Activated CD4-positive, CD25-positive, alpha-beta regulatory T cell (primary cell): ENCODE results near the gene SUPT5H.

Experiments used
- DNase-seq, 4 experiments: peaks; one replicate each; lab custom pipeline; 2025; lab: John Stamatoyannopoulos, UW

Gene SUPT5H

DNA sequence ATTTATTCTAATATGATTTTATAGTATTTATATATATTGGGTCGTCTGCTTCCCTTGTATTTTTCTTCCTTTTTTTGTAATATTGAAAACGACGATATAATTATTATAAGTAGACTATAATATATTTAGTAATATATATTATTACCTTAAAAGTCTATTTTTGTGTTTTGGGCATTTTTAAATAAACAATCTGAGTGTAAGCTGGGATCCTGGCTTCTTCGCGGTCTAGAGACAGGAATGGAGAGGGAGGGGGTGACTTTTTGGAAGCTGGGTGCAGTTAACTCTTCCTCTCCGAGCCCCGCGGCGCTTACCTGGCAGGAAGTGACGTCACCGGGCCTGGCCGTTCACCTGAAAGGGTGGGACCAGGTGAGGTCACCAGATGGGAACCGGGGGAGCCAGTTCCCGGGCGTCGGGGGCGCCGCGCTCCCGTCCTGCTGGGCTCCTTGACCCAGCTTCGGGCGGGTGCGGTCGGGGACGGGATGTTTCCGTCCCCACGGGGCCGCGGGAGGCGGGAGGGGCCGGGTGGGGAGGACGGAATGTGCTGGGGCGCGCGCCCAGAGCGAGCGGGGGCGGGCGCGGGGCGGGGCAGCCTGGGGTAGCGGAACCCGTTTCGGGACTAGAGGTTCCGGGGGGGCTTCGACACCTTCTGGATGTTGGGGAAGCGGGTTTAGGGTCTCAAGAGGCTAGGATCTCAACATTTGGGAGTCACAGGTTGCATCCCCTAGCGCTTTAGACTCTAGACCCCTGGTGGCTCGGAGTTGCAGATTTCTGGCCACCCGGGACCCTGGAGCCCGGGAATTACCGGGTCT lies 36.0 kb upstream of the SUPT5H start:
- peak; percentile 53 to 75 (median 71) for DNase-seq

- DNase-seq = peak in 3 of 4 experiments; percentile 23 to 53 (median 49)
Measured at GRCh38 chr19:39410017-39410830, 35.2 kb upstream of the SUPT5H start.

DNA sequence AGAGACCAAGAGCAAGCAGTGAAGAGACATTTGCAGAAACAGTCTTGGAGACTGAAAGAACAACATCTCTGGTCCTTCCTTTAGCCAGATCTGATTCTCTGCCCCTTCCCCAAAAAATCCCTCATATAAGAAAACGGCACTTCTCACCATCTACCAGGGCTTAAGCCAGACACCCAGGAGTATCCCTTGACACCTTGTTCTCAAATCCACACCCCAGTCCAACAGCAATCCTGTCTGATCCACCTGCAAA lies 34.6 kb upstream of the SUPT5H start:
- DNase-seq = no peak

DNA sequence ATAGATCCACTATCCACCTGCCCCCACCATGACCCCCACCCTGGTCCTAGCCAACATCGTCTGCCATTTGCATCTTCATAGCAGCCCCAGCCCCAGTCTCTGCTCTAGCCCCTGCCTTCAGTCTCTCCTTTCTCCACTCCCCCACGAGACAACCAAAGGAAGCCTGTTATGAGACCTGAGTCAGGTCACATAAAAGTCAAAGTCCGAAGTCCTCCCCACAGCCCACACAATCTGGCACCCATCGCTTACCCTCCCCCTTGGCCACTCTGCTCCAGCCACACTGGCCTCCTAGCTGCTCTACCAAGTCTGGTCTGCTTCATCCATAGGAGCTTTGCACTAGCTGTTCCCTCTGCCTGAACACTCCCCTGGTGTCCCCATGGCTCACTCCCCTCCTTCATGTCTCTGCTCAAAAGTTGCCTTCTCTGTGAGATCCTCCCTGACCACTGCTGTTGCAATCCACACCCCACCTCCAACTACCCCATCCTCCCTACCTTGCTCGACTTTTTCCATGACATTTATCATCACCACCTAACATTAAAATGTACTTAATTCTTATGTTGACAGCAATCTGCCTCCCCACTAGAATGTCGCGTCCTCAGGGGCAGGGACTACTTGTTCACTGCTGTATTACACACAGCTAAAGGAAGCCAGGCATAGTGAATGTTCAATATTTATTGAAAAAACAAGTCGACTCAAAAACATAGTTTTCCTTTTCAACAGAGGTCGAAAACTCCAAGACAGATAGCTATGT lies 34.1 kb upstream of the SUPT5H start:
- no peak for DNase-seq

DNA sequence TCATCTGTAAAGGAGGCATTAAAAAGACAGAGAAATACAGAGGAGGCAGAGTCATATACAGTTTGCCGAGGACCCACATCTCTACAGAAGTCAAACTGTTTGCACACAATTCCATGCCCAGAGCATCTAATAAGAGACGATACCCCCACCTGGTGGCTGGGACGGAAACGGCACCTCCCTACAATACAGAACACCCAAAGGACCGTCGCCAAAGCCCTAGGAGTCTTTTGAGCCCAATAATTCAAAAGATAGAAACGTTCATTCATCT lies 33.6 kb upstream of the SUPT5H start:
- DNase-seq = peak; percentile 77 to 87 (median 82)

- DNase-seq = peak; percentile 98 to 99 (median 98)
Measured at GRCh38 chr19:39412100-39412866, 33.1 kb upstream of the SUPT5H start, which contains the start of gene PLEKHG2. Gene PLEKHG2, plus strand, starts transcription at chr19:39412669. Its CDS starts 1,418 bp downstream, at chr19:39414087.

- DNase-seq = no peak
Measured at GRCh38 chr19:39412867-39413271, 32.5 kb upstream of the SUPT5H start.

- peak in 1 of 4 experiments; percentile 20 for DNase-seq
Measured at GRCh38 chr19:39413272-39413910, 32.0 kb upstream of the SUPT5H start.

DNA sequence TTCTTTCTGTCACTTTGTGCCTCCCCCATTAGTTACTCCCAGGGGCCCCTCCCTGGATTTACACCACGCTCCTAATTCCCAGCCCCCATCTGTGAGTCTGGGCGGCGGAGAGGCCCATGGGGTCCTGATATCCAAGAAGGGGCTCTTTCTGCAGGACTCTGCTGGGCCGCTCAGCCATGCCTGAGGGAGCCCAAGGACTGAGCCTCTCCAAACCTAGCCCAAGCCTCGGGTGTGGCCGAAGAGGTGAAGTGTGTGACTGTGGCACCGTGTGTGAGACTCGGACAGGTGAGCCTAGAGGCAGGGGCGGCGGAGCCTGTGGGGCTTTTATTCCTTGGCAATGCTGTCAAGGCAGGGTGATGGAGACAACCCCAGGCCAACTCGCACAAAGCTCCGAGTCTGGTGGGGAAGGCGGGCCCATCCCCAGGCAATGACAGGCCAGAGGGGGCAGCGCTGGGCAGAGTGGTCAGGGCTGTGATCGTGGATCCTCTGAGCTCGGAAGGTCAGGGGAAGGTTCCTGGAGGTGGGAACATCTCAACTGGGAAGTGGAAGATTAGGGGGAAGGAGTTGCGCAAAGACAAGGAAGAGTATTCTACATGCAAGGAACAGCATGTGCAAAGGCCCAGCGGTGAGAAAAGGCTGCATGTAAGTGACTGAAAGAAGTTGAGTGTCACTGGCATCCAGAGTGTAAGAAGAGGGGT lies 31.3 kb upstream of the SUPT5H start:
- no peak for DNase-seq

GRCh38 chr19:39415111-39416046 lies 30.0 kb upstream of the SUPT5H start:
- no peak for DNase-seq

DNA sequence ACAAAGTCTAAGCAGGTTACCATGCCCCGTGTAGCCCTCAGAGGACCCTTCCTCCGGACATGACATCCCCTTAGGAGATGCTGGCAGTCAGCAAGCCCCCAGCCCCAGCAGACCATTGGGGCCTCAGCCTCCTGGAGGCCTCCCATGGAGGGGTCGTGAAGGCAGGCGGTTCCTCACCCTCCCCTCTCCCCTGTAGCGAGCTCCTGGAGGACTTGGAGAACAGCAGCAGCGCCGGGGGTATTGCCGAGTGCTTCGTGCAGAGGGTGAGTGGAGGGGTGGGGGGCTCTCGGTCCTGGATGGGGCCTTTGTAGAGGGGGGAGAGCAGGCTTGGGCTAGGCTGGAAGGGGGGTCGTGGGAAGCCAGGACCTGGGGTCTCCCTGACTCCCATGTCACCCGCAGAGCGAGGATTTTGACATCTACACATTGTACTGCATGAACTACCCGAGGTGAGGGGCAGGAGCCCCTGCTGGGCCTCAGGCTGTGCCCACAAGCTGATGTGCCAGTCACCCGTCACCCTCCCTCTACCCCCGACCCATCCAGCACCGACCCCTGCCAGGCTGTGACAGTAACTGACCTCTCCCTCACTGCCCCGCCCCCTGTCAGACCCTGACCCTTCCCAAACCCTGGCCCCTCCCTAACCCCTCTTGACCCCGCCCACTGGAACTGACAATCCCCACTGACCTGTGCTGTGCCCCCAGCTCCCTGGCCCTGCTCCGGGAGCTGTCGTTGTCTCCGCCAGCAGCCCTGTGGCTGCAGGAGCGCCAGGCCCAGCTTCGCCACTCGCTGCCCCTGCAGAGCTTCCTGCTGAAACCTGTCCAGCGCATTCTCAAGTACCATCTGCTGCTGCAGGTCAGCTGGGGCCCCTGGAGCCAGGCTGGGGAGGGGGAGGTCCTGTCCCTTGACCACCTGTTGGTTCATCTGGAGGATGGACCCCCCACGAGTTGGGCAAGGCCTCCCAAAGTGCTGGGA lies 28.9 kb upstream of the SUPT5H start:
- DNase-seq = no peak

DNA sequence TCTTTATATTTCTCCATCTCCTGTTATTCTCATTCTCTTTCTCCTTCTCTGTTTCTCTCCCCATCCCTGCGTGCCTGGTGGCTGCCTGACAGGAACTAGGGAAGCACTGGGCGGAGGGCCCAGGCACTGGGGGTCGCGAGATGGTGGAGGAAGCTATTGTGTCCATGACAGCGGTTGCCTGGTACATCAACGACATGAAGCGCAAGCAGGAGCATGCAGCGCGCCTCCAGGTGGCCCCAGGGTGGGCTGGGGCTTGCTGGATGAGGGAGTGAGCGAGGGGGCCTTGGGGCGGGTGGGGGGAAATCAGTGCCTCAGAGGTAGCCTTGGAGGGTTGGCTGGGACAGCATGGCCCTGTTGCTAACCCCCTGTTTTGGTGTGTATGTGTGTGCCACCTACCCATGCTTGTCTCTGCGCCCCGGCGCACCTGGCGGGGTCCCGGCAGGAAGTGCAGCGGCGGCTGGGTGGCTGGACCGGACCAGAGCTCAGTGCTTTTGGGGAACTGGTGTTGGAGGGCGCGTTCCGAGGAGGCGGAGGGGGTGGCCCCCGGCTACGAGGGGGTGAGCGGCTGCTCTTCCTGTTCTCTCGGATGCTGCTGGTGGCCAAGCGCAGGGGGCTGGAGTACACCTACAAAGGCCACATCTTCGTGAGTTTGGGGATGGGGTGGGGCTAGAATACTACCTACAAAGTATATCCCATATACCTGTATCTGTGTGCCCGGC lies 27.8 kb upstream of the SUPT5H start:
- DNase-seq = no peak

- DNase-seq = no peak
Measured at GRCh38 chr19:39419003-39419402, 26.4 kb upstream of the SUPT5H start.

GRCh38 chr19:39420769-39421168 lies 24.6 kb upstream of the SUPT5H start:
- no peak for DNase-seq

DNA sequence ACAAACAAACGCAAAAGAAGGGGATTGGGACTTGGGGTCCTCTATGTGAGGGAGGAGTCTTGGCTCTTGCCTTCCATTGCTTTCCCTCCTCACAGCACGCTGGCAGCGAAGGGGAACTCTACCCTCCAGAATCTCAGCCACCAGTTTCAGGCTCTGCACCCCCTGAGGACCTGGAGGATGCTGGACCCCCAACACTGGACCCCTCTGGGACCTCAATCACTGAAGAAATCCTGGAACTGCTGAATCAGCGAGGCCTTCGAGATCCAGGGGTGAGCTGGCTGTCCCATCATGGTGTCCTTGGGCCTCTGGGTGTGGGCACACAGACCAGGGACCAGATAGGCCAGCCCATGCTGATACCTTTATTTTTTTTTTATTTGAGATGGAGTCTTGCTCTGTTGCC lies 23.4 kb upstream of the SUPT5H start:
- no peak for DNase-seq

GRCh38 chr19:39423258-39424086 lies 21.9 kb upstream of the SUPT5H start:
- no peak for DNase-seq

- no peak for DNase-seq
Measured at GRCh38 chr19:39424934-39425333, 20.4 kb upstream of the SUPT5H start.
